HepG2 (cell line): Measurements from ENCODE around the gene FAM89B. TPM values are rescaled to one million over a fixed set of nuclear protein-coding genes. Genes with fewer than 3 reads are reported as not detected.

Experiments
- ATAC-seq: fragments of 200-7000 bp; cut with Tn5 transposase; 3 replicates; pipeline ENCODE4 v1.9.1; 2020; ENCODE audit warnings: mild to moderate bottlenecking, moderate library complexity
- BruUV-seq: library from RNA; stranded (reverse); fragments of 400-500 nt; replicated peaks from 2 replicates; lab custom pipeline; 2021; lab: Mats Ljungman, UMichigan
- CTCF ChIA-PET: fragments of 300-600 bp; formaldehyde crosslinking; extraction: SDS; loops from one replicate; lab custom pipeline; 2021; ENCODE audit warnings: low total read pairs, inconsistent platforms, low intra/inter-chr PET ratio; lab: Yijun Ruan, JAX
- POLR2A ChIA-PET: fragments of 350-600 bp; sonication (Branson Sonifier 250); formaldehyde crosslinking; loops from one replicate; lab custom pipeline; 2020; ENCODE audit warnings: antibody characterized with exemption, inconsistent platforms; lab: Yijun Ruan, JAX
- DNase-seq: peaks from one replicate; pipeline ENCODE4 v3.0.0-alpha.2; 2015; ENCODE audit warnings: low spot score
- FAIRE-seq: peaks from 3 replicates; lab custom pipeline; 2011; peaks lifted over from hg19 to GRCh38; lab: Jason Lieb, UNC
- H2AFZ ChIP-seq: one replicate; pipeline ENCODE4 v1.6.1; 2011; ENCODE audit warnings: low read length, inconsistent platforms
- H3K27ac ChIP-seq: fragments of 300-600 bp; 3 replicates; pipeline ENCODE4 v1.8.0; 2011; ENCODE audit warnings: mixed run types, mild to moderate bottlenecking, mixed read lengths, low read length, inconsistent platforms; ENCODE audit not compliant: insufficient read depth; ENCODE audit errors: extremely low read length
- H3K27me3 ChIP-seq, 2 experiments: fragments of 200-600 bp in 1 of 2; 2 replicates in 1 of 2; 3 replicates in 1 of 2; pipeline versions ENCODE4 v1.6.0 to v1.8.0; 2011; ENCODE audit warnings: low read length in 2 of 2, mild to moderate bottlenecking in 2 of 2, moderate library complexity in 2 of 2, inconsistent platforms in 1 of 2; ENCODE audit not compliant: insufficient read depth in 2 of 2, control insufficient read depth in 1 of 2
- H3K36me3 ChIP-seq, 2 experiments: fragments of 200-600 bp in 1 of 2; replicated peaks in 1 of 2; 2 replicates in 1 of 2; 3 replicates in 1 of 2; pipeline versions ENCODE4 v1.5.1 to v1.8.0; 2011; ENCODE audit warnings: low read length in 2 of 2, inconsistent platforms in 1 of 2; ENCODE audit not compliant: insufficient read depth in 2 of 2, control insufficient read depth in 1 of 2
- H3K4me1 ChIP-seq: 2 replicates; pipeline ENCODE4 v1.5.1; 2012; ENCODE audit warnings: low read length, inconsistent platforms; ENCODE audit not compliant: insufficient read depth
- H3K4me2 ChIP-seq: 2 replicates; pipeline ENCODE4 v1.6.0; 2011; ENCODE audit warnings: low read depth, low read length, inconsistent platforms
- H3K4me3 ChIP-seq, 3 experiments: fragments of 200-600 bp in 1 of 3; sonication (generic), shearing (Covaris generic) in 1 of 3; replicated peaks in 1 of 3; 2 replicates each; pipeline ENCODE4 v1.5.1; 2011 to 2016; ENCODE audit warnings: low read length in 3 of 3, inconsistent platforms in 2 of 3, low read depth in 2 of 3, mild to moderate bottlenecking in 2 of 3, control low read depth in 1 of 3, mixed read lengths in 1 of 3; ENCODE audit not compliant: insufficient read depth in 1 of 3
- H3K79me2 ChIP-seq: one replicate; pipeline ENCODE4 v1.6.1; 2011; ENCODE audit warnings: low read length, inconsistent platforms; ENCODE audit not compliant: insufficient read depth
- H3K9ac ChIP-seq: 2 replicates; pipeline ENCODE4 v1.6.0; 2011; ENCODE audit warnings: mild to moderate bottlenecking, low read depth, low read length, inconsistent platforms; ENCODE audit not compliant: insufficient read depth
- H3K9me3 ChIP-seq: 2 replicates; pipeline ENCODE4 v1.5.1; 2012; ENCODE audit warnings: mild to moderate bottlenecking, low read length
- H4K20me1 ChIP-seq: 2 replicates; pipeline ENCODE4 v1.6.0; 2011; ENCODE audit warnings: inconsistent platforms, mild to moderate bottlenecking, low read length, moderate library complexity; ENCODE audit not compliant: insufficient read depth
- JUNB ChIP-seq: sonication (generic); formaldehyde crosslinking; IDR thresholded peaks from 2 replicates; pipeline ENCODE4 v1.8.0; 2022; ENCODE audit warnings: missing genetic modification reagents, mild to moderate bottlenecking, borderline replicate concordance
- RXRB ChIP-seq: IDR thresholded peaks from 2 replicates; pipeline ENCODE4 v1.6.1; 2016; ENCODE audit warnings: borderline replicate concordance, missing genetic modification reagents, missing compliant biosample characterization
- ZFP37 ChIP-seq: sonication (generic); formaldehyde crosslinking; IDR thresholded peaks from 2 replicates; pipeline ENCODE4 v1.4.0; 2020; ENCODE audit warnings: missing genetic modification reagents, borderline replicate concordance
- ZNF12 ChIP-seq: sonication (generic); formaldehyde crosslinking; IDR thresholded peaks from 2 replicates; pipeline ENCODE4 v1.5.0; 2020; ENCODE audit warnings: missing genetic modification reagents
- ZNF557 ChIP-seq: sonication (generic); formaldehyde crosslinking; IDR thresholded peaks from 2 replicates; pipeline ENCODE4 v1.4.0; 2020; ENCODE audit warnings: missing genetic modification reagents
- WGBS: methylation state at CpG from one replicate; pipeline ENCODE4 v1.1.6; 2017; ENCODE audit warnings: low lambda C conversion rate; 5-methylcytosine and 5-hydroxymethylcytosine counted together
- in situ Hi-C: cut with HindIII; loops from 2 replicates; pipeline ENCODE4 v1.10.0; 2017; ENCODE audit warnings: low pct_unique_long_range_greater_than_20kb; ENCODE audit not compliant: extremely low pct_ligation_motif_present
- intact Hi-C: fragments of 100-400 bp; cut with micrococcal nuclease; formaldehyde crosslinking; loops from one replicate; pipeline ENCODE4 v1.10.0; 2022; ENCODE audit not compliant: unreplicated experiment
- polyA plus RNA-seq, 8 experiments: library from polyadenylated mRNA; depleted of rRNA in 3 of 8; stranded (reverse) in 7 of 8; unstranded in 1 of 8; fragments of >200 nt; fragmentation: Illumina TruSeq in 4 of 8; extraction: Trizol in 4 of 8; gene quantifications; 2 replicates each; pipeline versions ENCODE4 v1.2.1 to v1.2.3, GENCODE V29; 2011 to 2016; ENCODE audit warnings: low read depth in 4 of 8, missing spikeins in 1 of 8, mixed read lengths in 1 of 8; ENCODE audit not compliant: insufficient read depth in 1 of 8
- total RNA-seq, 5 experiments: library from RNA; depleted of rRNA; stranded (reverse); fragments of >200 nt; fragmentation: Illumina TruSeq; extraction: Trizol; gene quantifications; 2 replicates each; pipeline ENCODE4 v1.2.3, GENCODE V29; 2016; ENCODE audit warnings: low read depth in 1 of 5
- TF ChIP-seq, protein P1 (sequence below): sonication (generic); formaldehyde crosslinking; IDR thresholded peaks from 2 replicates; pipeline ENCODE4 v1.9.0; 2021; ENCODE audit warnings: missing genetic modification reagents, mild to moderate bottlenecking, borderline replicate concordance
- TF ChIP-seq, protein P2 (sequence below): sonication (generic); formaldehyde crosslinking; IDR thresholded peaks from 2 replicates; pipeline ENCODE4 v1.5.1; 2020; ENCODE audit warnings: mild to moderate bottlenecking, missing genetic modification reagents, moderate library complexity
- TF ChIP-seq, protein P3 (sequence below): sonication (generic); formaldehyde crosslinking; IDR thresholded peaks from 2 replicates; pipeline ENCODE4 v1.8.0; 2022; ENCODE audit warnings: missing genetic modification reagents, mild to moderate bottlenecking, inconsistent platforms, borderline replicate concordance

Gene FAM89B
- total and polyA plus RNA-seq, 2 of the 13 experiments (the other 11 are each of a cell fraction or from before 2014, with no cell fraction given) = 5.7 to 8.0 TPM

DNA sequence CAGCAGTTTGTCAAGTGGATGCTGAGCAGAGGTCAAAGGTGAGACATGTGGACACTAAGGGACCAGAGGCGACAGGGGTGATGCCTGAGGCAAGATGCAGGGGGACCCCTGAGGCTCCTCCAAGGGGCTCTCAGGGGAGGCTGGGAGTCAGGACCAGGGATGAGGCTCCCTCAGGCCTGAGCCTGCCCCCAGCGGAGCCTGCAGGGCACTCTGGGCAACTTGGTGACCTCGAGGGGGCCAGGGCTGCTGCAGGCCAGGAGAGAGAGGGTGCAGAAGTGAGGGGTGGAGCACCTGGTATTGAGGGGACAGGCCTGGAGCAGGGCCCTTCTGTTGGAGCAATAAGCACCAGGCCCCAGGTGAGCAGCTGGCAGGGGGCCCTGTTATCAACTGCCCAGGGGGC, 9.6 kb downstream of the FAM89B start (continued):
- TF ChIP-seq, protein P1, sequence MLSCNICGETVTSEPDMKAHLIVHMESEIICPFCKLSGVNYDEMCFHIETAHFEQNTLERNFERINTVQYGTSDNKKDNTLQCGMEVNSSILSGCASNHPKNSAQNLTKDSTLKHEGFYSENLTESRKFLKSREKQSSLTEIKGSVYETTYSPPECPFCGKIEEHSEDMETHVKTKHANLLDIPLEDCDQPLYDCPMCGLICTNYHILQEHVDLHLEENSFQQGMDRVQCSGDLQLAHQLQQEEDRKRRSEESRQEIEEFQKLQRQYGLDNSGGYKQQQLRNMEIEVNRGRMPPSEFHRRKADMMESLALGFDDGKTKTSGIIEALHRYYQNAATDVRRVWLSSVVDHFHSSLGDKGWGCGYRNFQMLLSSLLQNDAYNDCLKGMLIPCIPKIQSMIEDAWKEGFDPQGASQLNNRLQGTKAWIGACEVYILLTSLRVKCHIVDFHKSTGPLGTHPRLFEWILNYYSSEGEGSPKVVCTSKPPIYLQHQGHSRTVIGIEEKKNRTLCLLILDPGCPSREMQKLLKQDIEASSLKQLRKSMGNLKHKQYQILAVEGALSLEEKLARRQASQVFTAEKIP (CRISPR knock-in tag) = no peak
- TF ChIP-seq ZNF12 (CRISPR knock-in tag) (no peak), ZFP37 (CRISPR knock-in tag) (no peak)

DNA sequence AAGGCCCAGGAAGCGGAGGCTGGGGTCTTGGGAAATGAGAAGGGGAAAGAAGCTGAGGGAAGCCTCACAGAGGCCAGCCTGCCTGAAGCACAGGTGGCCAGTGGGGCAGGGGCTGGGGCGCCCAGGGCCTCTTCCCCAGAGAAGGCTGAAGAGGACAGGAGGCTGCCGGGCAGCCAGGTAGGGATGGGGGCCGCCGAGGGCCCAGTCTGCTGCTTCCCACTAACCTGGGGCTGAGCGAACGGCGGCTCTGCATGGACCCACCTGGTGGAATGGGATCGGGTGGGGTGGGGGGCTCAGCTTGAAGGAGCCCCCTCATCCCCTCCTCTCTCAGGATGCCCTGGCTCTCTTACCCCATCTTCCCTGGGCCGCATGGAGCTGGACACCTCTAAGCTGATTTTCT, 11.3 kb downstream of the FAM89B start:
- in situ Hi-C loops = no loop called here
- FAIRE-seq = no peak
- Histone ChIP-seq H2AFZ (no peak overlapping the region), H3K4me1 (peaks cover 24% of the 10 kb centered on the region), H3K4me3 (no peak overlapping the region), H3K27ac (no peak overlapping the region), H3K4me2 (no peak overlapping the region), H3K79me2 (no peaks in the 10 kb centered on the region), H3K36me3 (0 out of 5 replicates have a peak, but pooled peaks cover 0 to 4% of the 10 kb centered on the region in 2 experiments), H3K27me3 (no peaks in the 10 kb centered on the region), H3K9me3 (no peaks in the 10 kb centered on the region), H4K20me1 (no peaks in the 10 kb centered on the region), H3K9ac (no peak overlapping the region)
- ChIA-PET CTCF (no interaction called here), POLR2A (no interaction called here)
- WGBS = 71% methylated on average over 3 of the region's 10 CpGs
- no TSS peak for BruUV-seq
- intact Hi-C loops = no loop called here
- ATAC-seq = no peak
- TF ChIP-seq ZNF557 (no peak), JUNB (CRISPR knock-in tag) (no peak)
- no peak for DNase-seq

DNA sequence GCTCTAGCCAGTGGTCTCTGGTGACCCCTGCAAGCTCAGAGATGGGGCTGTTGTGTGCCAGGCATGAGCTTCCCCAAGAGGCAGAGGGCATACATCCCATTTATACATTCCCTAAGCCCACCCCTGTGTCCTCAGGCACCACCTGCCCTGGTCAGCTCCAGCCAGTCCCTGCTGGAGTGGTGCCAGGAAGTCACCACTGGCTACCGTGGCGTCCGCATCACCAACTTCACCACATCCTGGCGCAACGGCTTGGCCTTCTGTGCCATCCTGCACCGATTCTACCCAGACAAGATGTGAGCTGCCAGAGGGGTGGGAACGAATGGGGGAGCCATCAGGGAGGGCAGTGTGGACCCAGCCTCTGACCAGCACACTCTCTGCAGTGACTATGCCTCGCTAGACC, 11.8 kb downstream of the FAM89B start:
- FAIRE-seq = no peak
- CTCF ChIA-PET = no interaction called here
- no peak for DNase-seq
- in situ Hi-C loops (no loop called here), intact Hi-C loops (no loop called here)
- H3K79me2 ChIP-seq = no peaks in the 10 kb centered on the region
- H3K27me3 ChIP-seq = no peaks in the 10 kb centered on the region
- H3K4me3 ChIP-seq = no peak overlapping the region
- no TSS peak for BruUV-seq
- no peaks in the 10 kb centered on the region for H4K20me1 ChIP-seq
- peaks cover 29% of the 10 kb centered on the region for H3K4me1 ChIP-seq
- H3K36me3 ChIP-seq = 0 out of 5 replicates have a peak, but pooled peaks cover 0 to 4% of the 10 kb centered on the region in 2 experiments
- H2AFZ ChIP-seq = no peak overlapping the region
- no peaks in the 10 kb centered on the region for H3K9me3 ChIP-seq
- no peak overlapping the region for H3K9ac ChIP-seq
- TF ChIP-seq, protein P2, sequence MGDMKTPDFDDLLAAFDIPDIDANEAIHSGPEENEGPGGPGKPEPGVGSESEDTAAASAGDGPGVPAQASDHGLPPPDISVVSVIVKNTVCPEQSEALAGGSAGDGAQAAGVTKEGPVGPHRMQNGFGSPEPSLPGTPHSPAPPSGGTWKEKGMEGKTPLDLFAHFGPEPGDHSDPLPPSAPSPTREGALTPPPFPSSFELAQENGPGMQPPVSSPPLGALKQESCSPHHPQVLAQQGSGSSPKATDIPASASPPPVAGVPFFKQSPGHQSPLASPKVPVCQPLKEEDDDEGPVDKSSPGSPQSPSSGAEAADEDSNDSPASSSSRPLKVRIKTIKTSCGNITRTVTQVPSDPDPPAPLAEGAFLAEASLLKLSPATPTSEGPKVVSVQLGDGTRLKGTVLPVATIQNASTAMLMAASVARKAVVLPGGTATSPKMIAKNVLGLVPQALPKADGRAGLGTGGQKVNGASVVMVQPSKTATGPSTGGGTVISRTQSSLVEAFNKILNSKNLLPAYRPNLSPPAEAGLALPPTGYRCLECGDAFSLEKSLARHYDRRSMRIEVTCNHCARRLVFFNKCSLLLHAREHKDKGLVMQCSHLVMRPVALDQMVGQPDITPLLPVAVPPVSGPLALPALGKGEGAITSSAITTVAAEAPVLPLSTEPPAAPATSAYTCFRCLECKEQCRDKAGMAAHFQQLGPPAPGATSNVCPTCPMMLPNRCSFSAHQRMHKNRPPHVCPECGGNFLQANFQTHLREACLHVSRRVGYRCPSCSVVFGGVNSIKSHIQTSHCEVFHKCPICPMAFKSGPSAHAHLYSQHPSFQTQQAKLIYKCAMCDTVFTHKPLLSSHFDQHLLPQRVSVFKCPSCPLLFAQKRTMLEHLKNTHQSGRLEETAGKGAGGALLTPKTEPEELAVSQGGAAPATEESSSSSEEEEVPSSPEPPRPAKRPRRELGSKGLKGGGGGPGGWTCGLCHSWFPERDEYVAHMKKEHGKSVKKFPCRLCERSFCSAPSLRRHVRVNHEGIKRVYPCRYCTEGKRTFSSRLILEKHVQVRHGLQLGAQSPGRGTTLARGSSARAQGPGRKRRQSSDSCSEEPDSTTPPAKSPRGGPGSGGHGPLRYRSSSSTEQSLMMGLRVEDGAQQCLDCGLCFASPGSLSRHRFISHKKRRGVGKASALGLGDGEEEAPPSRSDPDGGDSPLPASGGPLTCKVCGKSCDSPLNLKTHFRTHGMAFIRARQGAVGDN (CRISPR knock-in tag) = peak; percentile 17; the same call in 1 of the 2 replicates
- TF ChIP-seq, protein P3, sequence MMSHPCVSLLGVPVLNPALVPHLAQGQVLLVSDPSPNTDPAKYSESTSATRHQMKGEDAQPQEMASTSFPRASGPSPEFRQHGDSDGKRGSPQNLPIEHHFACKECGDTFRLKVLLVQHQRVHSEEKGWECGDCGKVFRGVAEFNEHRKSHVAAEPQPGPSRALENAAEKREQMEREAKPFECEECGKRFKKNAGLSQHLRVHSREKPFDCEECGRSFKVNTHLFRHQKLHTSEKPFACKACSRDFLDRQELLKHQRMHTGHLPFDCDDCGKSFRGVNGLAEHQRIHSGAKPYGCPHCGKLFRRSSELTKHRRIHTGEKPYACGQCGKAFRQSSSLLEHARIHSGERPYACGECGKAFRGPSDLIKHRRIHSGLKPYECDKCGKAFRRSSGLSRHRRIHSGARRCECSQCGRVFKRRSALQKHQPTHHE (CRISPR knock-in tag) = no peak
- no peak for TF ChIP-seq RXRB (CRISPR knock-in tag)
- WGBS = 91% methylated on average over 8 of the region's 8 CpGs
- POLR2A ChIA-PET = no interaction called here
- no peak for ATAC-seq
- H3K4me2 ChIP-seq = no peak overlapping the region
- no peak overlapping the region for H3K27ac ChIP-seq
